GM18868 (cell line): Measurements from ENCODE around the gene GZMM.

Experiments used
- ATAC-seq: cut with Tn5 transposase; IDR thresholded peaks from one replicate; pipeline ENCODE4 v1.9.1; 2021; ENCODE audit warnings: mild to moderate bottlenecking, moderate library complexity; ENCODE audit not compliant: unreplicated experiment

GZMM gene

DNA sequence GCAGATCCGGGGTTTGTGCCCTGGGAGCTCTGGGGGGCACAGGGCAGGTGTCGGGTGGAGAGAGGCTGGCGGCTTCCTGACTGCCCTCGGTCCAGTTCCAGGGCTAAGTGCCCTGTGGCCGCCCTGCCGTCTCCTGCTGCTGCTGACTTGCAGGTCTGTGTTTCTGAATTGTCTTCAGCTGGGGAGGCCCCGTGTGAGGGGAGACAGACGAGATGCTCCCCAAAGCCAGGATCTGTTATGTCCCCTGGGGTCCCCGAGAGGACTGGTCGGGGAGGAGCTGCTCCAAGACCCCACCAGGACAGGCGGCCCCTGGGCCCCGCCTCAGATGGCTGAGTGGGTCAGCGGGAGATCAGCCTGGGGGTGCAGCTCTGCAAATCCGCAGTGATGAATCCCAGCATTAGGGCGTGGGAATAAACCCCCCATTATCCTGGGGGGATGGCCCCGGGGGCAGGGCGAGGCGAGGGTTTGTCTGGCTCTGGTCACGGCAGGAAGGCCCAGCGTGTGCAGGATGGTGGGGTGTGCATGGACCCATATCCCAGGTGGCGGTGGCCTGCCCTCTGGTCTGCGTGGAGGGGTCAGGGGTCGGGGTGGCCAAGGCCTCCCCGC is 50.5 kb downstream of the GZMM start:
- ATAC-seq = no peak

DNA sequence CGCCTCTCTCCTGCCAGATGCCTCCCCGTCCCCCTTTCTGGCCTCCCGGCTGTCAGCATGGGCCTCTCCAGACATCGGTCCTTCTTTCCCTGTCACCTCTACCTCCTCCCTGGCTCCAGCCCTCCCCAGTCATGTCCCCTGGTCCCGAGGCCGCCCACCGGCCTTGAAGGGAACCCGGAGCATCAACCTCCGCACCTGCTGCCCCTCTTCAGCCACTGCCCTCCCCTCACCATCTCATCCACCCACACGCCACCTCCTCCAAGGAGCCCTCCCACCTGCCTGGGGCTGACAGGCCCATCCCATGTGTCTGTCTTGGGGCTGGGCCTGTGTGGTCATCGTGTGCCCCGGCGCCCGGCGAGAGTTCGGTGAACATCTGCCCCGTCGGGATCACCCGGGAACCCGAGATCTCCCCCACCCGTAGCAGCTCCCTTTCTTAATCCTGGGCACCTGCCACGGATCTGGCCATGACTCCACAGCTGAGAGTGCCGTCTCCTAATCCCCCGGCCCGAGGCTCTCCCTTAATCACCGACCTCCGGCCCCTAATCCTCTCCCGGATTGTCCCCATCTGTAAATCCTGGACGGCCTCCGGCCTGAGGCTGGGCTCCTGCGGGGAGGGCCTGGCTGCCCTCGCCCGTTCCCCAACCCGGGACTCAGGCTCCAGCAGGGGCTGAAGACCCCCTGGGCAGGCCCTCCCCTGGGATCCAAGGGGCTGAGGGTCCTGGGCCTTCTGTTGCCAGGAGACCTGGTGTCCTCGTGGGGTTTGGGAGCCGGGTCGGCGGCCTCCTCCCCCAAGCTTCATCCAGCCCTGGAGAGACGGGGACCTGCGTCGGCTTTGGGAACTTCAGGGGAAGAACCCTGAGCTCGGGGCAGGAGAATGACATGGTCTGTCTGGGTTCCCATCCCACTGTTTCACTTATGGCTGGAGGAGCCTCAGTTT is 51.7 kb downstream of the GZMM start:
- no peak for ATAC-seq

- ATAC-seq = no peak
Measured at GRCh38 chr19:596263-596655, 52.4 kb downstream of the GZMM start.

DNA sequence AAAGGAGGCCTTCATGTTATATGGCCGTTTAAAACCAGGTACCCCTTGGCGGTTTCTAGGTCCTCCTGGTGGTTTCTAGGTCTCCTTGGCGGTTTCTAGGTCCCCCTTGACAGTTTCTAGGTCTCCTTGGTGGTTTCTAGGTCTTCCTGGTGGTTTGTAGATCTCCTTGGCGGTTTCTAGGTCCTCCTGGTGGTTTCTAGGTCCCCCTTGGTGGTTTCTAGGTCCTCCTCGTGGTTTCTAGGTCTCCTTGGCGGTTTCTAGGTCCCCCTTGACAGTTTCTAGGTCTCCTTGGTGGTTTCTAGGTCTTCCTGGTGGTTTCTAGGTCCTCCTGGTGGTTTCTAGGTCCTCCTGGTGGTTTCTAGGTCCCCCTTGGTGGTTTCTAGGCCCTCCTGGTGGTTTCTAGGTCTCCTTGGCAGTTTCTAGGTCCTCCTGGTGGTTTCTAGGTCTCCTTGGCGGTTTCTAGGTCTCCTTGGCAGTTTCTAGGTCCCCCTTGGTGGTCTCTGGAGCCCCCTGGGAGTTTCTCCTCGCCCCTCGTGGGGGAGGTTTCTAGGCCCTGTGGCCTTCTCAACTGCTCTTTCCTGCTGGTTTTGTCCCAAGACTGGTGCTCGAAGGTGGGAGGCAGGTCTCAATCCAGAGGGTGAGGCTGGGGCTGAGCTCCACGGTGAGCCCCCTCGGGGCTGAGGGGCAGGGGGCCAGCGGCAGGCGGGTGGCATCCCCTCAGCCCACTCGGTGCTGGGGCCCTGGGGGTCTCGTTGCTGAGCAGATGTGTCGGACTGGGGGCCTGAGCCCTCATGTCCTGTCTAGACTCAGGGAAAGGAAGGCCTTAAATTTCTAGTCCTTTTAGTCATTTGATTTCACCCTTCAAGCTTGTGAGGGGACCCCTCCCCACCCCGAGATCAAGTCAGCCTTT is 53.8 kb downstream of the GZMM start:
- ATAC-seq = no peak
